ENCODE results near the gene PARP4.
A peak's percentile ranks its signal among the peaks of the same experiment; 100 is the strongest.
"Not testable (repeated sequence)": the region's sequence is repeated elsewhere in the genome, so short reads cannot be mapped to it uniquely, and the experiment has no call there.

Gene PARP4

GRCh38 chr13:24512908-24513213, 283 bp upstream of the PARP4 start:
- peak overlapping the region; percentile 73 for H3K4me3 ChIP-seq (ENCODE audit: low read depth, low read length)
- no peak for TF ChIP-seq CTCF (IDR thresholded peaks at IDR 0.05; ENCODE audit: low read depth, low read length)
- in situ Hi-C loops (cut with HindIII; ENCODE audit: low sequenced_read_pairs), result no loop called here
- DNase-seq (ENCODE audit: low read depth, low spot score), result no peak

- TF ChIP-seq CTCF (IDR thresholded peaks at IDR 0.05; ENCODE audit: low read depth, low read length), result no peak
- no peak for DNase-seq (ENCODE audit: low read depth, low spot score)
- peak overlapping the region; percentile 73 for H3K4me3 ChIP-seq (ENCODE audit: low read depth, low read length)
- in situ Hi-C loops (cut with HindIII; ENCODE audit: low sequenced_read_pairs), result no loop called here
These were observed 772 bp downstream of the PARP4 start for GRCh38 chr13:24511816-24512196.

- peak overlapping the region; percentile 73 for H3K4me3 ChIP-seq (ENCODE audit: low read depth, low read length)
- peak; percentile 90 for DNase-seq (ENCODE audit: low read depth, low spot score)
- no peak for TF ChIP-seq CTCF (IDR thresholded peaks at IDR 0.05; ENCODE audit: low read depth, low read length)
- in situ Hi-C loops (cut with HindIII; ENCODE audit: low sequenced_read_pairs), result no loop called here
These were observed 1.4 kb downstream of the PARP4 start for GRCh38 chr13:24511019-24511815.

- no peak overlapping the region for H3K4me3 ChIP-seq (ENCODE audit: low read depth, low read length)
- in situ Hi-C loops (cut with HindIII; ENCODE audit: low sequenced_read_pairs), result no loop called here
- no peak for DNase-seq (ENCODE audit: low read depth, low spot score)
- TF ChIP-seq CTCF (IDR thresholded peaks at IDR 0.05; ENCODE audit: low read depth, low read length), result no peak
These were observed 5.8 kb downstream of the PARP4 start for GRCh38 chr13:24506698-24507335.

- in situ Hi-C loops (cut with HindIII; ENCODE audit: low sequenced_read_pairs); H3K4me3 ChIP-seq (ENCODE audit: low read depth, low read length); DNase-seq (ENCODE audit: low read depth, low spot score): not testable (repeated sequence)
These were observed 6.3 kb downstream of the PARP4 start for GRCh38 chr13:24506283-24506682.

- DNase-seq (ENCODE audit: low read depth, low spot score), result no peak
- no peak overlapping the region for H3K4me3 ChIP-seq (ENCODE audit: low read depth, low read length)
- in situ Hi-C loops (cut with HindIII; ENCODE audit: low sequenced_read_pairs), result no loop called here
- no peak for TF ChIP-seq CTCF (IDR thresholded peaks at IDR 0.05; ENCODE audit: low read depth, low read length)
These were observed 6.8 kb downstream of the PARP4 start for GRCh38 chr13:24505756-24506155.

GRCh38 chr13:24505256-24505655, 7.3 kb downstream of the PARP4 start:
- no peak overlapping the region for H3K4me3 ChIP-seq (ENCODE audit: low read depth, low read length)
- in situ Hi-C loops (cut with HindIII; ENCODE audit: low sequenced_read_pairs), result no loop called here
- no peak for DNase-seq (ENCODE audit: low read depth, low spot score)
- no peak for TF ChIP-seq CTCF (IDR thresholded peaks at IDR 0.05; ENCODE audit: low read depth, low read length)

Measured in astrocyte of the spinal cord (primary cell).